Stimulated activated CD4-positive, alpha-beta T cell treated with anti-CD3 and anti-CD28 coated beads, TNF-alpha, amount 100 ng/mL, for 1 hour (primary cell): ENCODE measurements around the gene TP53I11.
A peak's percentile ranks its signal among the peaks of the same experiment; 100 is the strongest.

Experiments used
- DNase-seq, 3 donors: peaks; one replicate each; pipeline ENCODE4 v3.0.0-alpha.2; 2020; ENCODE audit warnings: low read depth in 3 of 3, low spot score in 1 of 3

The TP53I11 gene

DNA sequence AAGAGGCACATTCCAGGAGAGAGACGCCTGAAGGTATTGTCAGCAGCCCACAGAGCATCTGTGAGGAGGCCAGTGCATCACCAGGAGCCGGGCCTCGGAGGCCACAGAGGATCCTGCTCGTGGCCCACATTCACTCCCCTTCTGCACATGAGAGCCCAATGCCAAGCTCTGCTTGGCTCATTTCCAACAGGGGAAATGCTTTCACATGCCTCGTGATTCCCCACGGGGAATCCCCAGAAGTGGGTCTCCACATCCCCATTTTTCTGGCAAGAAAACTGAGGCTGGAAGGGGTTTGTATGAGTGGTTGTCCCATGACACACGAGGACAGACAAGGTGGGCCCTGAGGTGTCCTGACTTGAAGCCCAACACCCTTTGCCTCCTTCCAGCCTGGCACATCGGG is 34.4 kb downstream of the TP53I11 start:
- no peak for DNase-seq

DNA sequence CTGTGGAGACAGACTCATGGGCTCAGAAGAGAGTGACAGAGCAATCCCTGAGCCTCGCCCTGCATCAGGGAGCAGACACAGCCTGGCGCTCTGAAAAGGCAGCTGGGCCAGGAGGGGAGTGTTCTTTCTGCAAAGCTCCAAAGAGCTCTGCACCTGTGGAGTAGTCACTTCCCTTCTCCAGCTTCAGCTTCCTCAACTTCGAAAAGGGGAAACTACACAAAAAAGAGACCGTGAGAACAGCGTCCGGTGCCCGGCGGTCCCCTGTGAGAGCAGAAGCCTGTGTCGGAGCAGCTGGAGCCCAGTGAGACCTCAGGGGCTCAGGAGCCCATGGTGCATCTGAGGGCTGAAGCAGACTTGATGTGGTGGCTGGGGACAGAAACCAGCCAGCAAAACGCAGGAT is 35.1 kb downstream of the TP53I11 start:
- no peak for DNase-seq

DNA sequence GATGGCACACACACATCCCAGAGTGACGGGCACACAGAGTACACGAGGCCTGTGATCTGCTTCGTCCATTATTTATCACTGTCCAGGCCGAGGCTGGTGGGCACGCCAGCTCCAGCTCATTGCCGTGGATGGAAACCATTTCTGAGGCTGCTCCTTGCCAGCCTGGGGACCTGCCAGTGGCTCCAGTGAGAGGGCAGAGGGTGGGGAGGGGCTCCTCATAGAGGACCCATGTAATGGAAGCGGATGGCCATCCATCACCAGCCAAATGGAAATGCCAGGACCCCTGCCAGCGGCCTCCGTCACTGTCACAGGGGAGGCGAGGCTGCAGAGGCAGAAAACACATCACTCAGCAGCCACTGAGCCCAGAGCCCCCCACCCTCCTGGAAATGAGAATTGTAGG is 35.7 kb downstream of the TP53I11 start:
- no peak for DNase-seq

DNA sequence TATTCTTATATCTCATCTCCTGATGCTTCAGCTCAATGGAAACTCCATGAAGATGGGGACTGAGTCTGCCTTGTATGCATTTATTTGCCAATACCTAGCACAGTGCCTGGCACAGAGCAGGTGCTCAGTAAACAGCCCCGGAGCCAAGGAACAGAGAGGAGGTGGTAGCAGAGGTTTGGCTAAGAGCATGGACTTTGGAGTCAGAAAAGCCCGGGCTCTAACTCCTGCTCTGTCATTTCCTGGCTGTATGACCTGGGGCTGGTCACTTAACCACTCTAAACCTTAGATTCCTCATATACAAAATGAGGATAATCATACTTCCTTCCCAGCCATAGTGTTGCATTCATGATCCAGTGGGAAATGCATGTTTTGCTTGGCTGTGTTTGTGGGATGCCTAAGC is 36.6 kb downstream of the TP53I11 start:
- no peak for DNase-seq

DNA sequence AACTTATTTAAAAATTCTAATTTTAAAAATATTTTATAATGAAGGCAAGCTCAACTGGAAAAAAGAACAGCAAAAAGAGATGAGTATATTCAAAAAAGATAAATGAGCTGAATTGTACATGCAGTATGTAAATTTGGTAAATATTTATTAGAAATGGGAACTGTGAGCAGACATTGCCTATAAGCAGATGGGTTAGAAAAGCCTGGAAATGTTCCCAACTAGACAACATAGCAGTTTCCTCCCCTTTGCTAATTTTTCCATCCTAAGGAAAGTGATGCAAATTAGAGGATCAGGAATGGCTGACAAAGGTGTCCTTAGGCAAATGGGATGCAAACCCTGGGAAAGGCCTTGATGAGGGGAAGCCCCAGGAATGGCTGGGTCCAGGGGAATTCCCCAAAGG is 37.2 kb downstream of the TP53I11 start:
- no peak for DNase-seq

DNA sequence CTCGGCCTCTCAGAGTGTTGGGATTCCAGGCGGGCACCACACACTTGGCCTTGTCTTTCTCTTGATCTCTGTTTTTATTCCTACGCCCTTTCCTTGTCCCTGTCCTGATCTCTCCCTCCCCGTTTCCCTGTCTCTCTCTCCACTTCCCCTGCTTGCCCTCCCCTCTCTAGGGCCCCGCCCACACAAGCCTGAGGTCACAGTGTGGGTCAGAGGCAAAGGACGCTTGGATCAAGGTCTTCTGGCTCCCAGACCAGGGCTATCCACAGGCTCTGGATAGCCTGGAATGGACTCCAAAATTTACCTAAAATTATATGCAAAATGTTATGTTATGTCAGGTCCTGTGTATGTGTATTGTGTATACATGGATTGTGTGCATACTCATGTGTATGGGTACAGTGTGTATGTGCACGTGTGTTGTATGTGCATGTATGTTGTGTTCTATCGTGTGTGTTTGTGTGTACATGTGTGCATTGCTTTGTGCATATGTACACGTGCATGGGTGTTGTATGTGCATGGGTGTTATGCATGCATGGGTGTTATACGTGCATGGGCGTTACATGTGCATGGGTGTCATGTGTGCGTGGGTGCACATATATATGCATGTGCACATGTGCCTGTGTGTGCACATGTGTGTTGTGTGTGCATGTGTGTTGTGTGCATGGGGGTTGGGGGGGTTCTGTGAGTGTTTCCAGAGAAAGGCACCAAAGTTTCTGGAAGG is 38.3 kb downstream of the TP53I11 start:
- no peak for DNase-seq

DNA sequence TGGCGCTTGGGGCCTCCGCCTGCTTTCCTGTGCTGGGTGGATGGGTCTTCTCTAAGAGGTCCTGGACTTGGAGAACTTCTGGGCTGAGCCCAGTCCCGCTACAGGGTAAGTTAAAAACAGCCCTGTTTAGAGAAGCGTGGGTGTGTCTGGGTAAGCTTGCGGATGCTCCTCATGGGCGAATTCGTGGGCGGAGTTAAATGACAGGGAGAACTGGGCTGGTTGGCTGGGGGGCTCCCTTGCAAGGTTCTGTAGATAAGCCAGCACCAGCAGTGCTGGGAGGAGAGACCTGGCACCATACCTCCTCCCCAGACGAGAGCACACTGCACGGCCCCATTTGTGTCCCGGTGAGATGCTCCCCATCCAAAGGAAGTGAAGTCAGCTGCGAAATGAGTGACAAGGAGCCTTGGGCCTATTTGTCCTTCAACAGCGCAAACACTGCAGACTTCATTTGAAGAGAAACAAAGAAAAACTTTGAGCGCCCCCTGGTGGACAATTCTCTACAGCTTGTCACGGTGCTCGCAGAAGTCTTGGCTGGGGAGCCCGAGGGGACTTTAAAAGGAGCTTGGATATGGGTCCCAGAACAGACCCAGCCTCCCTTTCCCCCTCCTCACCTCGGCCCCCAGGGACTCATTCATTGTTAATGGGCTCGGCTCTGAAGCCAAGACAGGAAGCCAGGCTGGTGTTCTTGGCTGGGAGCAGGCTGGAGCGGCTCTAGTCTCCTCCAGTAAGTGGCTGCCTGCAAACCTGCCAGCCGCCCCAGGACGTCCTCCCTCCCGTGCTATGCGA is 39.5 kb downstream of the TP53I11 start:
- peak; percentile 70 to 73 (median 71) for DNase-seq

DNA sequence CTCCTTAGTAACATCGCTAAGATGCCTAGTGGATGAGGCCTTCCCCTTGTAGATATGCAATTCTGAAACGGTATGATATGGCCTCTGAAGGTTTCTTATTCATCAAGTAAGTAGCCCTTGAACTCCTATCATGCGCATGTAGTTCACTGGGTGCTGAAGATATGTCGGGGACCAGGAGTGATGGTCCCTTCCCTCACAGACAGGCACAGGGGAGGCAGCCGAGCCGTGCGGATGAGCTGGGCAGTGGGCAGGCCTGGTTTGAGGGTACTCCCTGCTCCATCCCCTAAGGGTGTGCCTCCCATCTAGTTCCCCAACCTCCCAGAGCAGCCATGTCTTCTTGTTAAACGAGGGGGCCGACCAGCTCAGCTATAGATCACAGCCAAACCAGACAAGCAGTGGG is 40.1 kb downstream of the TP53I11 start:
- DNase-seq, result no peak

DNA sequence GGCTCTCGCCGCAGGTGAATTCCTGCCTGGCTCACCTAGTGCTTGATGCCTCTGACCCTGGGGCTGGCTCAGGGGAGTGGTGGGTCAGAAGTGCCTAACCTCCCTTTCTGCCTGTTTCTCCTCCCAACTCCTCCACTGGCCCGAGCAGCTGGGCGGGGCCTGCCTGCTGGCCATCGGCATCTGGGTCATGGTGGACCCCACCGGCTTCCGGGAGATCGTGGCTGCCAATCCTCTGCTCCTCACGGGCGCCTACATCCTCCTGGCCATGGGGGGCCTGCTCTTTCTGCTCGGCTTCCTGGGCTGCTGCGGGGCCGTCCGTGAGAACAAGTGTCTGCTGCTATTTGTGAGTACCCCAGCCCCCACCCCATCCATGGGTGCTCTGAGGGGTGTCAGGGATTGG is 41.1 kb downstream of the TP53I11 start:
- DNase-seq, result no peak

DNA sequence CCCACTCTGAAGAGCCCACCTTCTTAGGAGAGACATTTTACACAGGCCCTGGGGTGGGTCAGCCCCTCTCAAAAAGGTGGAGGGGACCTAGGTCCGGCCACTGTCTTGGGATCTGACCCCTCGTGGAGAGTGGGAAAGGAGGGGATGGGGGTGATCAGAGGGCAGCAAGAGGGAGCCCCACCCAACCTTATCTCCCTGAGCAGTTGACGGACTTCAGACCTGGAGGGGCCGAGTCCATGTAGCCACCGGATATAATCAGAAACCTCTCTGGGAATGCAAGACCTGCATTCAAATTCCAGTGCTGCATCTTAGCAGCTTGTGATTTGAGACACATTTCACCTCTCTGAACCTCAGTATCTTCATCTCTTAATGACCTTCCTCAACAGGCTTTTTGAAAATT is 44.0 kb downstream of the TP53I11 start:
- no peak for DNase-seq

DNA sequence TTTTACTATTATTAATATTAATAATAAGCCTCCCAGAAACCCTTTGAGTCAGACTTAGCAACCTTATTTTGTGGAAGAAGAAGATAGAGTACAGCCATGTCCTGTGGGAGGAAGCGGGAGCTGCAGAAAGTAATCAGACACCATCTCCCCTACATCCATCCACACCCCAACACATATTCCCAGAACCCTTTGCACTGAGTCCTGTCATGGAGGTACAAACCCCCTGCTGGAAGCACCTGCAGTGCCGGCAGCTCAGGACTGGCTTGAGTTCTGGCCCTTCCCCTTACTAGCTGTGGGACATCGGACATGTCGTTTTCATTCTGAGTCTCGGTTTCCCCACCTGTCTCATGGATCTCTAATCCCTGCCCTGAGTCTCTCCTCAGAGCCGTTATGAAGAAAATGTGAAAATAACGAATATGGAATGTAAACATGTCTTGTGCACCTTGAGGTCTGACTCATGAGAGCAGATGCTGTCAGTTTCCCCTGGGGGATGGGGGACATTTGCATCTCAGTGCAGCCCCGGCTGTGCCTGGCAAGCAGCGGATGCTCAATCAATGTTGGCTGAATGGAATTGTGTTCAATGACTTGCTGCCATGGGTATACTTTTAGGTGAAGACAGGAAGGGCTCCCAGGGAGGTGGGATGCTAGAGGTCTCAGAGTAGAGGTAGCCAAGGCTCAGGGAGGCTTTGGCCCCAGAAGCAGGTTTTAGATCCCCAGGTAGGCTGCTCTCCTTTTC is 45.4 kb downstream of the TP53I11 start:
- DNase-seq, result no peak

DNA sequence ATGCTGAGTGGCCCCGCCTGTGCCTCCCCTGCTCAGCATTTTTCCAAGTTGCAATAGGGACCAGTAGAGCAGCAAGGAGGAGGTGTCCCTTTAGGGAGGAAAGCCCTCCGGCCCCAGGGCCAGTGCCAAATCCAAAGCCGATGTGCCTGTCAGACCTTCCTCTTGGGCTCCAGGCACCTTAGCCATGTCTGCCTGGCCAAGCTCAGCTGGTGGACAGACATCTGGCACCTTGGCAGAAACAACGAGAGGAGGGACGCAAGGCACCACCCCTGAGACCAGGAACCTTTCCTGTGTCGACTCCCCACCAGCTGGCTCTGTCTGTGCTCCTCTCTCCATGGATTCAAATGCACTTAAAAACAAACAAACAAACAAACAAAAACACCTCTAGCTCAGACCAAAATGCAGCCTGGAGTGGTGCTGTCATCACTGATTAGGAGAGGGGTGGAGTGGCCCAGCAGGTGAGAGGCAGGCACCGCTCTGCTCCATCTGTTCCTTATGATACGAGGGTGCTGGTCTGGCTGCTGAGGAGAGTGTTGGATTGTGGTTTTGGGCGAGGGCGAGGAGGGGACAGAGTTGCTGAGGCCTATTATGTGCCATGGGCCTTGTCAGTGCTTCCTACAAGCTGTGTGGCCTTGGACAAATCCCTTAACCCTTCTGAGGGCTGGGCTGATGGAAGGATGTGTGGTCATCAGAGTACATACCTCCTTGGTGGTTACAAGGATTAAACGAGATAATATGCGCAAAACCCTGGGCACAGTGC is 46.2 kb downstream of the TP53I11 start:
- DNase-seq, result no peak

DNA sequence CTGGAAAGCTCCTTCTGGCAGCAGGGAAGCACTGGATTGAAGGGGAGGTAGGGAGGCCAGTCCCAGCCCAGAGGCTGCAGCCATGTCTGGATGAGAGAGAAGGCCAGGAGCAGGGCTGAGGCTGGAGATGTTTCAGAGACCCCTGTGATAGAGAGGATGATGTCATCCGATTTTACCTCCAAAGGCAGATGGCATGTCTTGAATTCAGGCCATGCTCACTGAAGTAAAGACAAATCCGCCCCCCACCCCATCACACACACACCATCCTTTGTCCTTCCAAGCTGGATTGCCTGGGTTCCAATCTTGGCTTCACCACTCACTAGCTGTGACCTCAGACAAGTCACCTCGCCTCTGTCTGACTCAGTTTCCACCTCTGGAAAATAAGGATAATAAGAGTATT is 47.2 kb downstream of the TP53I11 start:
- no peak for DNase-seq

DNA sequence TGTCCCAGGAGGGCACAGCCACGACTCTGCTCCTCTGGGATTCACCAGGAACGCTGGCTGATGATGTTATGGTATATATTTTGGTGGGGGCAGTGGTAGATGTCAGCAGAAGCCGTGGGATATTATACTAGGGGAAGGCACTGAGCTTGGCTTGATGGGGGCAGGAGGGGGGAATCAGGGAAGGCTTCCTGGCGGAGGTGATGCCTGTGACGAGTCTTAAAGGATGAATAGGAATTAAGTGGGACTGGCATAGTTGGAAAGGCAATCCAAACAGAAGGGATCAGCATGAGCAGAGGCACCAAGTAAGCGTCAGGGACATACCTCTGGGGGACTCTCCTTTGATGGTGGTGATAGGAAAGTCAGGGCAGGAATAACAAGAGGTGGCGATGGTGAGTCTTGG is 47.6 kb downstream of the TP53I11 start:
- DNase-seq, result no peak

DNA sequence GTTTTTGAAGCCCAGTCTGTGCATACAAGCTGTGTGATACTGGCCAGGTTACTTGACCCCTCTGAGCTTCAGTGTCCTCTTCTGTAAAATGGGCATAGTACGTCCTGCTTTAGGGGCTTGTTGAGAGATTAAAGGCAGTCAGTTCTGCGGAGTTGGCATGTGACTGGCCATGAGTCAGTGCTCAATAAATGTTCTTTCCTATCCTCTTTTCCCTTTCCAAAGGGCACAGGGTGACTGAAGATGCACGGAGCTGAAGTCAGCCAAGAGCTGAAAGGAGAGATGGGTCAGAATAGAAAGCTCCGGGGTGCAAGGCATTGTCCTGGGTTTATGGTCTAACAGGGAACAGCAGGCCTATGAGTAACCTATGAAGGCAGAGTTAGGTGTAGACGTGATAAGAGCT is 48.9 kb downstream of the TP53I11 start:
- DNase-seq, result no peak

DNA sequence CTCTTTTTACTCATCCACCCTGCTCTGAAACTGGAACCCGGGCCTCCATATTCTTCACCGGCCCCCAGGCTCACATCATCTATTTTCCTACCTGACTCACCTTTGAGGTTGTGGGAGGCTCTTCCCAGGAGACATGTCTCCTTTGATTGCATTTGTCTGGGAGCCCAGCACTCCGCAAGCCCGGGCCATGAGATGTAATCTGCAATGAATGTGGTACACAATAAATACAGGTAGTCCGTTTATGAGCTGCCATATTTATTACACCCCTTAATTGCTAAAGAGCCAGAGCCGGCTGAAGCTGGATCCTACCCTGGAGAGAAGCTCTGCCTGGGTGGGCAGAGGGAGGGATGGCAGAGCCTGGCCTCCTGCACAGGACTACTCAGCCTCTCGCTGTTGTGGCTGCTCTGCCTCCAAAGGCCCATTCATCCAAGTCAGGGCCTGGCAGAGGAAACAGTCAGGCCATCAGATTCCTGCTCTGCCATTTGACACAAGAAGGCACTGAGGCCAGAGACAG is 49.5 kb downstream of the TP53I11 start:
- DNase-seq, result no peak

DNA sequence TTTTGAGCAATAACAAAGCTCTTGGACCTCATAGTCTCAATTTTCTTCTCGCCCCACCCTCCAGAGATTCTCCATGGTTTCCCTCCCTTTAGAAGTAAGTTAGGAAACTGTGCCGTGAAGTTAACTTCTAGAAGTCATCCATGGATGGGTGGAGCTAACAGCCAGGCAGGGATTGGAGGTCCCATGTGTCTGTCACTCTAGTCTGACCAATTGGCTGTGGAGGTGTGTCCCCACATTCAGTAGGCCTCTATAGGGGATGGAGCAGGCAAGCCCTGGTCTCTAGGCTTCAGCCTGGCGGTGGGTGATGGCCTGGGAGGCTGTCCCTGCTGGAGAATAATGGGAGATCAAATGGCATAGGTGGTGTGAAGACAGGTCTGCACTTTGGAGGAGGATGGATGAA is 50.7 kb downstream of the TP53I11 start:
- peak in 1 of 3 donors; percentile 15 for DNase-seq

DNA sequence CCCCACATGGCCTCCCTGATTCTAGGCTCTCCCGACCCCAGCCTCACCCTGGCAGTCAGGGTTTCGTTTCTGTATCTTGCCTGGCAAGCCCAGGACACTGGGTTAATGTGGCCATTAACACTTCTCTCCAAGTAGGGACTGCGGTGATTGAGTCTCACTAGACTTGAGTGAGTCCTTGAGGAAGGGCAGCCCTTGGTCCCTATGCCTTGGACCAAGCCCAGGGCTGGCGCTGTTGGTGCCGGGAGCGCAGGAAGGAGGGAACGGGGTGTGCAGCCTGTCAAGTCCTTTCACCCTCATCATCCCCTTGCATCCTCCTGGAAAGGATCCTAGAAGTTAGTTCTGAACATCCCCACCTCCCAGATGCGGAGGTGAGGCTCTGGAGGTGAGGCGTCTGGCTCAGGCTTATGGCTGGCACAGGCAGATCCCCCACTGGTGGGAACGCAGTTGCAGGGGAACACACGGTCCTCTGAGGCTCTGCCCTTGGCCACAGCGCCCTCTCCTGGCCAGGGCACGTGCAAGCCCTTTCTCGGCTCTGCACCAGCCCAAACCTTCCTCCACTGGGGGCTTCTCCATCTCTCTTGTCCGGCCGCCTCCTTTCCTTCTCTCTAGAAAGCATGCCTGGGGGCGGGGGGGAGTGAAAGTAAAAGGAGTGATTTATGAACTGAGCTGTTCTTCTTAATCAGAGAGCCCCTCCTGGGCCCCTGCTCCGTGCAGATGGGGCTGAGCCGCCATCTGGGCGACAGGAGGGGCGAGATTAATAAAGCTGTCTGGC is 56.7 kb downstream of the TP53I11 start:
- DNase-seq, result peak; percentile 20 to 45 (median 25)

DNA sequence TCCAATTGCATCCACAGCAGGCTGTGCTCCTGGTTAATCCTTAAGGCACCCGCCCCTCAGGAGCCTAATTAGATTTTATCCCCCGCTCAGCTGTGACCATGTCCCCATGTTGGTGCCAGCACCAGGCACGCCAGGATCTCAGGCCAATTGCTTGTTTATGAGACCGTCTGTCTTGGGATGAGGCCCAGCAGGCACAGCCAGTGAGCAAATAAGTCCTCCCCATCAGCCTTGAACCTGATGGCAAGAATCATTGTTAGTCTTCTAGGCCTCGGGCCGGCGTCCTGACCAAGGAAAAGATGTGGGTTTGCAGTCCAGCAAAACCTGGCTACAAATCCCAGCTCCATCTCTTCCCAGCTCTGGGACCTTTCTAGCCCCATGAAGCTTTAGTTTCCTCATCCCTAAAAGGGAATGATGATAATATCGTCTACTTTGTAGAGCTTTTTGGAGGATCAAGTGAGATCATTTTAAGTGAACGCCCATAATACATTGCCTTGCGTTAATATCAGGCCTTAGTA is 57.3 kb downstream of the TP53I11 start:
- DNase-seq, result no peak

DNA sequence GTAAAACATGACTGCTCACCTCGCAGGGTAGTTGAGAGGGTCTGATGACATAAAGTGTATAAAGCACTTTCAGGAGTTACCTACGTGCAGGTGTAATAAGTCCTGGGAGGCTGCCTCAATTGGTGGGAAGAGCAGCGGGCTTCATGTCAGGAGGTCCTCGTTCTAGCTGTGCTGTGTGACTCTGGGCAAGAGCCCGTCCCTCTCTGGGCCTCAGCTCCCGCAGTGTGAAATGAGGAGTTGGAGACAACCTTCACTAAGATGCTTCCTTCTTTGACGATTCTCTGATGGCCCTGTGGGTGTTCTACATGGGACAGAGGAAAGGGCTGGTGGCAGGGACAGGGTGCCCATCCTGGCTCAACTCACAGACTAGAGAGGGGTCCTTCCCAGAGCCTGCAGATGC is 57.8 kb downstream of the TP53I11 start:
- DNase-seq, result no peak
